Esophagus (tissue), 2 donors: ENCODE results near the gene SYT9. TPM values are rescaled to one million over a fixed set of nuclear protein-coding genes. Genes with fewer than 3 reads are reported as not detected.

ENCODE experiments used
- H3K27ac ChIP-seq, 2 donors: one replicate each; pipeline ENCODE4 v1.5.1; 2013; ENCODE audit warnings: low read depth in 2 of 2, mild to moderate bottlenecking in 2 of 2, inconsistent platforms in 1 of 2, low read length in 1 of 2, moderate library complexity in 1 of 2
- H3K27me3 ChIP-seq, 2 donors: one replicate each; pipeline ENCODE4 v1.6.1; 2013; ENCODE audit warnings: low read length in 2 of 2, control low read depth in 1 of 2, mild to moderate bottlenecking in 1 of 2; ENCODE audit not compliant: insufficient read depth in 2 of 2, control insufficient read depth in 1 of 2
- H3K36me3 ChIP-seq, 2 donors: one replicate each; pipeline ENCODE4 v1.6.1; 2013; ENCODE audit warnings: low read length in 1 of 2; ENCODE audit not compliant: control insufficient read depth in 2 of 2, insufficient read depth in 2 of 2
- H3K4me1 ChIP-seq, 2 donors: one replicate each; pipeline ENCODE4 v1.6.1; 2013; ENCODE audit warnings: low read length in 1 of 2; ENCODE audit not compliant: control insufficient read depth in 2 of 2, insufficient read depth in 2 of 2
- H3K4me3 ChIP-seq, 2 donors: one replicate each; pipeline ENCODE4 v1.5.1; 2013; ENCODE audit warnings: low read length in 2 of 2, mild to moderate bottlenecking in 2 of 2, low read depth in 1 of 2, moderate library complexity in 1 of 2
- H3K9me3 ChIP-seq, 2 donors: one replicate each; pipeline ENCODE4 v1.6.1; 2013; ENCODE audit warnings: mild to moderate bottlenecking in 2 of 2, low read depth in 1 of 2, low read length in 1 of 2, moderate library complexity in 1 of 2; ENCODE audit not compliant: control insufficient read depth in 2 of 2, insufficient read depth in 1 of 2
- WGBS, 2 donors: extraction: QIAGEN DNeasy Blood & Tissue Kit; methylation state at CpG; one replicate each; pipeline ENCODE4 v1.1.7; 2013; 5-methylcytosine and 5-hydroxymethylcytosine counted together
- polyA plus RNA-seq, 2 donors: library from polyadenylated mRNA; stranded (reverse); fragments of 200-250 nt; gene quantifications; one replicate each; pipeline ENCODE4 v1.2.3, GENCODE V29; 2013
- donor health status: healthy with polysubstance abuse.
- donor health status: Bipolar disorder and iron deficiency.

The SYT9 gene
- polyA plus RNA-seq, 2 donors: 0.01 to 0.02 TPM

GRCh38 chr11:7263842-7264241, 12.1 kb downstream of the SYT9 start:
- H3K4me1 ChIP-seq: no peaks in the 10 kb centered on the region
- H3K36me3 ChIP-seq: no peaks in the 10 kb centered on the region
- H3K4me3 ChIP-seq: no peak overlapping the region
- no peaks in the 10 kb centered on the region for H3K9me3 ChIP-seq
- H3K27ac ChIP-seq: no peak overlapping the region
- H3K27me3 ChIP-seq: no peaks in the 10 kb centered on the region

- no peaks in the 10 kb centered on the region for H3K36me3 ChIP-seq
- H3K4me3 ChIP-seq: no peak overlapping the region
- H3K27me3 ChIP-seq: no peaks in the 10 kb centered on the region
- H3K9me3 ChIP-seq: no peaks in the 10 kb centered on the region
- H3K4me1 ChIP-seq: no peaks in the 10 kb centered on the region
- 32 to 36% methylated on average over 1 of the region's 1 CpG for WGBS, 2 donors
- H3K27ac ChIP-seq: no peak overlapping the region
Measured at GRCh38 chr11:7268758-7269157, 17.1 kb downstream of the SYT9 start.

- no peaks in the 10 kb centered on the region for H3K9me3 ChIP-seq
- no peaks in the 10 kb centered on the region for H3K27me3 ChIP-seq
- no peaks in the 10 kb centered on the region for H3K4me1 ChIP-seq
- H3K4me3 ChIP-seq: no peak overlapping the region
- H3K36me3 ChIP-seq: no peaks in the 10 kb centered on the region
- 41 to 71% methylated on average over 3 of the region's 3 CpGs for WGBS, 2 donors
- H3K27ac ChIP-seq: no peak overlapping the region
Measured at GRCh38 chr11:7270233-7270865, 18.6 kb downstream of the SYT9 start.

- no peaks in the 10 kb centered on the region for H3K9me3 ChIP-seq
- H3K36me3 ChIP-seq: no peaks in the 10 kb centered on the region
- no peak overlapping the region for H3K27ac ChIP-seq
- no peaks in the 10 kb centered on the region for H3K27me3 ChIP-seq
- H3K4me3 ChIP-seq: no peak overlapping the region
- 43 to 52% methylated on average over 2 of the region's 2 CpGs for WGBS, 2 donors
- no peaks in the 10 kb centered on the region for H3K4me1 ChIP-seq
Measured at GRCh38 chr11:7272373-7272772, 20.7 kb downstream of the SYT9 start.

- Histone ChIP-seq H3K9me3 (no peaks in the 10 kb centered on the region), H3K4me3 (no peak overlapping the region), H3K27ac (no peak overlapping the region), H3K4me1 (no peaks in the 10 kb centered on the region), H3K36me3 (no peaks in the 10 kb centered on the region), H3K27me3 (no peaks in the 10 kb centered on the region)
Measured at GRCh38 chr11:7275133-7275532, 23.4 kb downstream of the SYT9 start.

GRCh38 chr11:7278314-7278917, 26.7 kb downstream of the SYT9 start:
- WGBS, 2 donors: 39 to 48% methylated on average over 3 of the region's 3 CpGs
- H3K4me3 ChIP-seq: no peak overlapping the region

GRCh38 chr11:7279676-7280075, 28.0 kb downstream of the SYT9 start:
- WGBS, 2 donors: 60 to 70% methylated on average over 1 of the region's 1 CpG
- Histone ChIP-seq H3K9me3 (no peaks in the 10 kb centered on the region), H3K4me3 (no peak overlapping the region), H3K27me3 (no peaks in the 10 kb centered on the region), H3K36me3 (no peaks in the 10 kb centered on the region), H3K27ac (no peak overlapping the region), H3K4me1 (no peaks in the 10 kb centered on the region)

More at GRCh38 chr11:7278314-7278917, 26.7 kb downstream of the SYT9 start:
- no peaks in the 10 kb centered on the region for H3K36me3 ChIP-seq
- H3K9me3 ChIP-seq: no peaks in the 10 kb centered on the region
- H3K27ac ChIP-seq: no peak overlapping the region
- no peaks in the 10 kb centered on the region for H3K27me3 ChIP-seq
- no peaks in the 10 kb centered on the region for H3K4me1 ChIP-seq

GRCh38 chr11:7281079-7281478, 29.4 kb downstream of the SYT9 start:
- 46 to 62% methylated on average over 1 of the region's 1 CpG for WGBS, 2 donors

GRCh38 chr11:7281809-7282208, 30.1 kb downstream of the SYT9 start:
- Histone ChIP-seq H3K36me3 (no peaks in the 10 kb centered on the region), H3K4me1 (no peaks in the 10 kb centered on the region), H3K4me3 (no peak overlapping the region), H3K27ac (no peak overlapping the region), H3K27me3 (no peaks in the 10 kb centered on the region), H3K9me3 (peaks cover 2 to 6% of the 10 kb centered on the region in 2 donors)
- WGBS, 2 donors: 73 to 80% methylated on average over 1 of the region's 1 CpG

More at GRCh38 chr11:7281079-7281478, 29.4 kb downstream of the SYT9 start:
- H3K4me3 ChIP-seq: no peak overlapping the region
- H3K27me3 ChIP-seq: no peaks in the 10 kb centered on the region
- H3K36me3 ChIP-seq: no peaks in the 10 kb centered on the region
- no peak overlapping the region for H3K27ac ChIP-seq
- no peaks in the 10 kb centered on the region for H3K4me1 ChIP-seq
- peaks cover 2 to 4% of the 10 kb centered on the region in 2 donors for H3K9me3 ChIP-seq

- no peak overlapping the region for H3K4me3 ChIP-seq
- no peaks in the 10 kb centered on the region for H3K27me3 ChIP-seq
- WGBS, 2 donors: 85 to 90% methylated on average over 1 of the region's 1 CpG
- H3K36me3 ChIP-seq: no peaks in the 10 kb centered on the region
- H3K9me3 ChIP-seq: peaks cover 2 to 6% of the 10 kb centered on the region in 2 donors
- no peaks in the 10 kb centered on the region for H3K4me1 ChIP-seq
- H3K27ac ChIP-seq: no peak overlapping the region
Measured at GRCh38 chr11:7286178-7286577, 34.5 kb downstream of the SYT9 start.
